ENCODE measurements around the gene TSR3. TPM values are rescaled to one million over a fixed set of nuclear protein-coding genes. Genes with fewer than 3 reads are reported as not detected.

Gene TSR3
- total RNA-seq, 4 donors from 2014 or later, result 42.4 to 78.5 (median 61.9) TPM

- DNase-seq (ENCODE audit: low spot score) (no peak), ATAC-seq (ENCODE audit: low FRiP score) (no peak)
- TF ChIP-seq CTCF (IDR thresholded peaks at IDR 0.05), result no peak
Observed at GRCh38 chr16:1326391-1326790, 25.3 kb downstream of the TSR3 start.

- DNase-seq (ENCODE audit: low spot score) (no peak), ATAC-seq (ENCODE audit: low FRiP score) (peak; percentile 13)
- TF ChIP-seq CTCF (IDR thresholded peaks at IDR 0.05), result no peak
Observed at GRCh38 chr16:1325673-1326371, 25.9 kb downstream of the TSR3 start.

- no peak for TF ChIP-seq CTCF (IDR thresholded peaks at IDR 0.05)
- DNase-seq (ENCODE audit: low spot score) (no peak), ATAC-seq (ENCODE audit: low FRiP score) (no peak)
Observed at GRCh38 chr16:1325261-1325660, 26.4 kb downstream of the TSR3 start.

GRCh38 chr16:1324286-1324826 lies 27.3 kb downstream of the TSR3 start:
- no peak for DNase-seq (ENCODE audit: low spot score)
- no peak for TF ChIP-seq CTCF (IDR thresholded peaks at IDR 0.05)
- no peak for ATAC-seq (ENCODE audit: low FRiP score)

GRCh38 chr16:1323296-1324239 lies 28.1 kb downstream of the TSR3 start:
- ATAC-seq (ENCODE audit: low FRiP score), result no peak
- TF ChIP-seq CTCF (IDR thresholded peaks at IDR 0.05), result no peak
- no peak for DNase-seq (ENCODE audit: low spot score)

- no peak for DNase-seq (ENCODE audit: low spot score)
- TF ChIP-seq CTCF (IDR thresholded peaks at IDR 0.05), result no peak
- no peak for ATAC-seq (ENCODE audit: low FRiP score)
Observed at GRCh38 chr16:1322407-1322806, 29.3 kb downstream of the TSR3 start.

Measured in omental fat pad (tissue), 4 donors.